ENCODE measurements around the gene CCDC177.

Gene CCDC177

DNA sequence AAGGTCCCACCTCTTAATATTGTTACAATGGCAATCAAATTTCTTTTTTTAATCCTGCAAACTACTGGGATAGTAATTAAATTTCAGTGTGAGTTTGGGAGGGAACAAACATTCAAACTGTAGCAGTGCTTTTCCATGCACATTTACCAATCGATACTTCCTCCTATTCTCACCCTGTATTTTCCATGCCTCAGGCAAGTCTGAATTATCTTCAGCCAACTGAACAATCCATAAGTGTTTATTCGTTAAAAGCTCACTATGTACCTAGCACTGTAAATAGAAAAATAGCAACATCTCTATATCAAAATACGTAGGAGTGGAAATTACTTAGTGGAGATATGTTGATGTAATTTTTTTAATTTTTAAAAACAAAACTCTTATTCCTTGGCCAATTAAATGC, 43.5 kb downstream of the CCDC177 start:
- no peak for DNase-seq (ENCODE audit: low read depth in 1 of 2, low spot score in 1 of 2)

DNA sequence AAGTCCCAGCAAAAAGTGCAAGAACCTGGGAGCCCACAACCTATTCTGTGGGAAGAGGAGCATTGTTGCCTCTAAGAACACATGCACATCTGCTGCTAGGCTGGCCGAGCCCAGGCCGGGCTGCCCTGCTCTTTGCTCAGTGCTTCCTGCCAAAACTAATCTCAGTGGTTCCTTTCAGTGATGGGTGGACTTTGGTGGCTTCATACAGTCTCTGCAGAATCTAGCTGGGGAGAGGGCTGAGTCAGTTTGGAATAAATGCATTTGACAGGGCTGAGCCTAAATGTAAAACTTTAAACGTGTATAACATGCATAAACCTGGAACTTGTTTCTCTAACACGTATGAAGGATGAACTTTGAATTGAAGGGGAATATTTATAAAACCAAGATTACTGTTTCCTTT, 44.6 kb downstream of the CCDC177 start:
- no peak for DNase-seq (ENCODE audit: low read depth in 1 of 2, low spot score in 1 of 2)

DNA sequence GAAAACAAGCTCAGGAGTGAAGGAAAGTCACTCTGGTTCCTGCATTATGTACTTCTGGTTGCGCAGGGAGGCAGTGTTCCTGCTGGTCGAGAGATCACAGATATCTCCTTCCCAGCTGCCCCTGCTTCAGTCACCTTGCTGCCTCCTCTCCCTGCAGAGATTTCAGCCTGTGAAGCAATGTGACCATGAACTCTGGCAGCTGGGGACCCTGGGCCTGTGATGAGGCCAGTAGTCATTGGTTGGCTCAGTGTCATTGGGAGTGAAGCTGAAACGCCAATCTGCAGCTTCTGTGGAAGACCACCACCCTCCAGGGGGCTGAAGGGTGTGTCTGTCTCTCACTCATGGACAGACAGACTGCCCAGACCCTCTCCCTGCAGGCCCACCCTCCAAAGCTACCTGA, 45.1 kb downstream of the CCDC177 start:
- no peak for DNase-seq (ENCODE audit: low read depth in 1 of 2, low spot score in 1 of 2)

DNA sequence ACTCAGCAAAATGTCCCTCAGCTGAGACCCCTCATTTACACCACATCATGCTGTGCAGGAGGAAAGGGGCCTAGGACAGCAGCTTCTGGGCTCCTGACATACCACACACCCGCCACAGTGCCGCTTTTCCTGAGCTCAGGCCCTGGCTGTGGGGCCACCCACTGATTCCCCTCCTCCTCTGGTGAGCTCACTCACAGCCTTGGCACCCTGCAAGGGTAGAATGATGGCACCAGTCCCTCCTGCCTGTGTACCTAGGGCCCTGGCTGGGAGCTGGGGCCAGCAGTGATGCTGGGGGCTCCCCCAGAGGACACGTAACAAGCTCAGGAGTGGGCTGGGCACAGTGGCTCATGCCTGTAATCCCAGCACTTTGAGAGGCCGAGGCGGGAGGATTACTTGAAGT, 45.7 kb downstream of the CCDC177 start:
- DNase-seq (ENCODE audit: low read depth in 1 of 2, low spot score in 1 of 2) = no peak

GRCh38 chr14:69528143-69528542, 46.5 kb downstream of the CCDC177 start:
- DNase-seq (ENCODE audit: low read depth in 1 of 2, low spot score in 1 of 2) = no peak

DNA sequence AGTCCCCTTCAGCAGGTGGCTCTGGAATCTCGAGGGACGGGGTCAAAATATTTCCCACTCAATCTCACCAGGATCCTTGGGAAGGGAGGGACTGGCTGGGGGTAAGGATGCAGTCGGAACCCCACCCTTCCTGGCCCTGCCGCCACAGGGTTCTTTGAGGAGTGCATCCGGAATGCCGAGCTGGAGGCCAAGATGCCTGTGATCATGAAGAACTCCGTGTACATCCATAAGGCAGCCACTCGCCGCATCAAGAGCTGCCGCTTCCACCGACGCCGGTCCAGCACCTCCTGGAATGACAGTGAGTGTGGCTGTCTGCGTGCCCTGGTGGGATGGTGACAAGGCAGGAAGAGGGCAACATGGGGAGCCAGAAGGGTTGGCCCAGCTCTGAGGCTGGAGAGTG, 47.0 kb downstream of the CCDC177 start:
- DNase-seq (ENCODE audit: low read depth in 1 of 2, low spot score in 1 of 2) = no peak

DNA sequence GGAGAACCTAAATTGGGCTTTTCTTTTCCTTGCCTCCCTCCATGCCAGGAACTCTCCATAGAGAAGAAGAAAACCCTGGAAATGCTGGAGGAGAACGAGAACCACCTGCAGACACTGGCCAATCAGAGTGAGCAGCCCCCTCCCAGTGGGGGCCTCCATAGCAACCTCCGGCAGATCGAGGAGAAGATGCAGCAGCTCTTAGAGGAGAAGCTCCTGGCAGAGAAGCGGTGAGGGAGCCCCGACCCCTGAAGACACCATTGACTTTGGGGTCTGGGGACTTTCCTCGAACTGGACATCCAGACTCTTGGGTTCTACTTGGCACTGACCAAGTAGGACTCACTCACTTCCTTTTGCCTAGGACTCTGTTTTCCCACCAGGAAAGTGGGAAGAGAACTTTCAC, 48.8 kb downstream of the CCDC177 start:
- no peak for DNase-seq (ENCODE audit: low read depth in 1 of 2, low spot score in 1 of 2)

- no peak for DNase-seq (ENCODE audit: low read depth in 1 of 2, low spot score in 1 of 2)
Observed at GRCh38 chr14:69522026-69522425, 52.6 kb downstream of the CCDC177 start.
